BLaER1 (cell line): Measurements from ENCODE around the gene GPR155.
"Not testable (repeated sequence)": the region's sequence is repeated elsewhere in the genome, so short reads cannot be mapped to it uniquely, and the experiment has no call there.

Experiments used
- H3K27ac ChIP-seq: shearing (Covaris generic); formaldehyde crosslinking; 2 replicates; pipeline ENCODE4 v1.8.1; 2022
- H3K27me3 ChIP-seq: shearing (Covaris generic); formaldehyde crosslinking; 2 replicates; pipeline ENCODE4 v1.8.1; 2022
- H3K36me3 ChIP-seq: shearing (Covaris generic); formaldehyde crosslinking; 2 replicates; pipeline ENCODE4 v1.8.1; 2022
- H3K4me1 ChIP-seq: shearing (Covaris generic); formaldehyde crosslinking; 2 replicates; pipeline ENCODE4 v1.8.1; 2022
- H3K4me2 ChIP-seq: shearing (Covaris generic); formaldehyde crosslinking; 2 replicates; pipeline ENCODE4 v1.8.1; 2022
- H3K4me3 ChIP-seq: shearing (Covaris generic); formaldehyde crosslinking; 2 replicates; pipeline ENCODE4 v1.8.1; 2022
- H3K9ac ChIP-seq: shearing (Covaris generic); formaldehyde crosslinking; 2 replicates; pipeline ENCODE4 v1.8.1; 2022
- H3K9me3 ChIP-seq: shearing (Covaris generic); formaldehyde crosslinking; 2 replicates; pipeline ENCODE4 v1.8.1; 2022
- H4K20me1 ChIP-seq: shearing (Covaris generic); formaldehyde crosslinking; 2 replicates; pipeline ENCODE4 v1.8.1; 2022
- Cebpa-rat ChIP-seq: shearing (Covaris generic); IDR thresholded peaks from 2 replicates; pipeline ENCODE4 v1.8.1; 2022

Gene GPR155

GRCh38 chr2:174442546-174443510 lies 44.0 kb downstream of the GPR155 start:
- Histone ChIP-seq H3K9ac (no peak overlapping the region), H3K4me1 (no peaks in the 10 kb centered on the region), H3K36me3 (0 out of 2 replicates have a peak, but pooled peaks cover 12% of the 10 kb centered on the region), H4K20me1 (no peaks in the 10 kb centered on the region), H3K9me3 (no peaks in the 10 kb centered on the region), H3K27me3 (no peaks in the 10 kb centered on the region), H3K4me2 (no peak overlapping the region), H3K27ac (no peak overlapping the region), H3K4me3 (no peak overlapping the region)
- no peak for TF ChIP-seq Cebpa-rat

GRCh38 chr2:174439950-174440349 lies 46.9 kb downstream of the GPR155 start:
- Histone ChIP-seq H4K20me1 (no peaks in the 10 kb centered on the region), H3K4me3 (no peak overlapping the region), H3K27me3 (no peaks in the 10 kb centered on the region), H3K27ac (no peak overlapping the region), H3K36me3 (0 out of 2 replicates have a peak, but pooled peaks cover 19% of the 10 kb centered on the region), H3K4me2 (no peak overlapping the region), H3K9me3 (no peaks in the 10 kb centered on the region), H3K9ac (no peak overlapping the region), H3K4me1 (no peaks in the 10 kb centered on the region)
- TF ChIP-seq Cebpa-rat, result no peak

GRCh38 chr2:174439323-174439722 lies 47.5 kb downstream of the GPR155 start:
- Histone ChIP-seq H3K4me2 (no peak overlapping the region), H3K36me3 (0 out of 2 replicates have a peak, but pooled peaks cover 13% of the 10 kb centered on the region), H3K4me1 (no peaks in the 10 kb centered on the region), H3K4me3 (no peak overlapping the region), H4K20me1 (no peaks in the 10 kb centered on the region), H3K9ac (no peak overlapping the region), H3K27ac (no peak overlapping the region), H3K27me3 (no peaks in the 10 kb centered on the region), H3K9me3 (no peaks in the 10 kb centered on the region)
- TF ChIP-seq Cebpa-rat, result no peak

DNA sequence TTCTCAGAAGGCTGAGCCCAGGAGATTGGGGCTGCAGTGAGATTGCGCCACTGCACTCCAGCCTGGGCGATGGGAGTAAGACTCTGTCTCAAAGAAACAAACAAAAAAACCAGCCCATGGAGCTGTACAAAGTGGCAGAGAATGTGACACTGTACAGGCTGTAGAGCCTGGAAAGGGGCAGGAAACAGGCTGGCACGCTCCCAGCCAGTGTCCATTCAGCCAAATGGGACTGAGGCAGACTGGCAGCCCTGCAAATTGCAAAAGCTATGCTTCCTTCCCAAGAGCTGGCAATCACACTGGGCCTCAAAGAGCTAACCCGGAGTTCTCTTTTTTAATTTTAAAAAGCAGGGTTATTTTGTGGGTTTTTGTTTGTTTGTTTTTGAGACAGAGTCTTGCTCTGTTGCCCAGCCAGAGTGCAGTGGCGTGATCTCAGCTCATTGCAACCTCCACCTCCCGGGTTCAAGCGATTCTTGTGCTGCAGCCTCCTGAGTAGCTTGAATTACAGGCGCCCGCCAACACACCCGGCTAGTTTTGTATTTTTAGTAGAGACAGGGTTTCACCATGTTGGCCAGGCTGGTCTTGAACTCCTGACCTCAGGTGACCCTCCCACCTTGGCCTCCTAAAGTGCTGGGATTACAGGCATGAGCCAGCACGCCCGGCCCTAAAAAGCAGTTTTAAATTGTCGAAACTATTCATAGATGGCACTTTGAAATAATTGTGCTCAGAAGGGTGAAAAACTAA lies 48.5 kb downstream of the GPR155 start:
- no peak overlapping the region for H3K4me3 ChIP-seq
- H3K27ac ChIP-seq, result no peak overlapping the region
- no peak for TF ChIP-seq Cebpa-rat
- H3K9me3 ChIP-seq, result no peaks in the 10 kb centered on the region
- no peaks in the 10 kb centered on the region for H3K4me1 ChIP-seq
- no peaks in the 10 kb centered on the region for H3K27me3 ChIP-seq
- no peak overlapping the region for H3K4me2 ChIP-seq
- H3K9ac ChIP-seq, result no peak overlapping the region
- no peaks in the 10 kb centered on the region for H4K20me1 ChIP-seq
- 0 out of 2 replicates have a peak, but pooled peaks cover 12% of the 10 kb centered on the region for H3K36me3 ChIP-seq

GRCh38 chr2:174436351-174436750 lies 50.5 kb downstream of the GPR155 start:
- Histone ChIP-seq H3K27ac (no peak overlapping the region), H3K4me3 (no peak overlapping the region), H3K9me3 (no peaks in the 10 kb centered on the region), H3K9ac (no peak overlapping the region), H3K4me1 (no peaks in the 10 kb centered on the region), H3K27me3 (no peaks in the 10 kb centered on the region), H3K36me3 (0 out of 2 replicates have a peak, but pooled peaks cover 9% of the 10 kb centered on the region), H3K4me2 (no peak overlapping the region), H4K20me1 (no peaks in the 10 kb centered on the region)
- no peak for TF ChIP-seq Cebpa-rat

DNA sequence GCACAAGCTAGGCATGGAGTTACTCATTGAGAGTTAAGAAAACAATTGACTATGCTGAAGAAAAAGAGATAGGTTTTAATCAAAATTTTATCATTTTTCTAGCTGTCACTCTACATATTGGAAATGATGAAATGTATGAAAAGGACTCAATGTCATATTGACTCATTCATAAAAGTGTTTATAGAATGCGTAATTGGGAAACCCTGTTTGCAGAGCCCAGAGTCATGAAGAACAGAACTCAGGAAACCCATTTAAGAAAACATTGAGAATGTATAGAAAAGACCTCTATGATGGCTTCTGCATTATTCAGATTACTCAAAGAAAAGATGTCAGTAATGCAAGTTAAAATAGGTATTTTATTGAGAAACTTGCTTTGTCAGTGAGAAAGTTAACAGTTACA lies 54.9 kb downstream of the GPR155 start:
- no peaks in the 10 kb centered on the region for H3K27me3 ChIP-seq
- H3K4me2 ChIP-seq, result no peak overlapping the region
- no peaks in the 10 kb centered on the region for H4K20me1 ChIP-seq
- H3K4me1 ChIP-seq, result no peaks in the 10 kb centered on the region
- H3K27ac ChIP-seq, result no peak overlapping the region
- H3K4me3 ChIP-seq, result no peak overlapping the region
- H3K36me3 ChIP-seq, result peaks cover 14% of the 10 kb centered on the region; the same call in 1 of the 2 replicates
- H3K9ac ChIP-seq, result no peak overlapping the region
- H3K9me3 ChIP-seq, result peaks cover 8% of the 10 kb centered on the region; the same call in 1 of the 2 replicates
- TF ChIP-seq Cebpa-rat, result no peak

DNA sequence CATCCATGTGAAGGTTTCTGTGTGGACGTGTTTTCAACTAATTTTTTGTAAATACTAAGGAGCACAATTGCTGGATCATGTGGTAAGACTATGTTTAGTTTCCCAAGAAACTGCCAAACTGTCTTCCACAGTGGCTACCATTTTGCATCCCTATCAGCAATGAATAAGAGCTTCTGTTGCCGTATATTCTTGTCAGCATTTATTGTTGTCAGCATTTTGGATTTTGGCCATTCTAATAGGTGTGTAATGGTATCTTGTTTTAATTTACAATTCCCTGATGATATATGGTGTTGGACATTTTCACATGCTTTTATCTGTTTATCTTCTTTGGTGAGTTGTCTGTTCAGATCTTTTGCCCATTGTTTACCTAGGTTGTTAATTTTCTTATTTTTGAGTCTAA lies 56.8 kb downstream of the GPR155 start:
- no peak overlapping the region for H3K9ac ChIP-seq
- H3K27me3 ChIP-seq, result no peaks in the 10 kb centered on the region
- no peak overlapping the region for H3K4me3 ChIP-seq
- no peaks in the 10 kb centered on the region for H3K4me1 ChIP-seq
- H3K9me3 ChIP-seq, result peaks cover 8% of the 10 kb centered on the region; the same call in 1 of the 2 replicates
- TF ChIP-seq Cebpa-rat, result no peak
- no peak overlapping the region for H3K4me2 ChIP-seq
- peaks cover 9% of the 10 kb centered on the region; the same call in 1 of the 2 replicates for H3K36me3 ChIP-seq
- no peak overlapping the region for H3K27ac ChIP-seq
- H4K20me1 ChIP-seq, result no peaks in the 10 kb centered on the region

- TF ChIP-seq Cebpa-rat, result no peak
- H3K36me3 ChIP-seq, result peaks cover 14% of the 10 kb centered on the region
- H3K4me1 ChIP-seq, result no peaks in the 10 kb centered on the region
- no peak overlapping the region for H3K9ac ChIP-seq
- H3K9me3 ChIP-seq, result peaks cover 8% of the 10 kb centered on the region; the same call in 1 of the 2 replicates
- H4K20me1 ChIP-seq, result no peaks in the 10 kb centered on the region
- H3K27me3 ChIP-seq, result no peaks in the 10 kb centered on the region
- no peak overlapping the region for H3K27ac ChIP-seq
- H3K4me2 ChIP-seq, result no peak overlapping the region
- no peak overlapping the region for H3K4me3 ChIP-seq
Measured at GRCh38 chr2:174428214-174428613, 58.6 kb downstream of the GPR155 start.

DNA sequence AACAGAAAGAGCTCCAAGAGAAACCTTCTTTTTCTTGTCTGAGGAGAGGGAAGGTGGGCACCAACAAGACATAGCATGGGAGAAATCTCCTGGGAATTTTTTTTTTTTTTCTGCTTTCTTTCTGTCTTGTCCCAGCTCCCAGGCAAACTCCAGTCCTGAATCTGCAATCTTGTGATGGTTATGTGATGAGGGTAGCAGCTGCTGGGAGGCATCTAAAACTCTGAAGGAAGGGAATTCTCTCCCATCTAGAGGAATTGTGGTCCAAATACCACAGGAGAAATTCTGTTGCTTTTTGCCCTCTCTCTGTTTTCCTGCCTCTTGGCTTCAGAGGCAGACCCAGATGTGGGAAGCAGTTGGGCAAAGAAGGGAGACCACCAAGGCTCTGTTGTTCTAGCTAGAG lies 74.6 kb downstream of the GPR155 start:
- Histone ChIP-seq H3K4me1 (no peaks in the 10 kb centered on the region), H3K27me3 (no peaks in the 10 kb centered on the region), H3K27ac (no peak overlapping the region), H3K9me3 (no peaks in the 10 kb centered on the region), H3K36me3 (peaks cover 23% of the 10 kb centered on the region), H3K9ac (no peak overlapping the region), H3K4me2 (no peak overlapping the region), H4K20me1 (no peaks in the 10 kb centered on the region), H3K4me3 (no peak overlapping the region)
- TF ChIP-seq Cebpa-rat, result no peak

DNA sequence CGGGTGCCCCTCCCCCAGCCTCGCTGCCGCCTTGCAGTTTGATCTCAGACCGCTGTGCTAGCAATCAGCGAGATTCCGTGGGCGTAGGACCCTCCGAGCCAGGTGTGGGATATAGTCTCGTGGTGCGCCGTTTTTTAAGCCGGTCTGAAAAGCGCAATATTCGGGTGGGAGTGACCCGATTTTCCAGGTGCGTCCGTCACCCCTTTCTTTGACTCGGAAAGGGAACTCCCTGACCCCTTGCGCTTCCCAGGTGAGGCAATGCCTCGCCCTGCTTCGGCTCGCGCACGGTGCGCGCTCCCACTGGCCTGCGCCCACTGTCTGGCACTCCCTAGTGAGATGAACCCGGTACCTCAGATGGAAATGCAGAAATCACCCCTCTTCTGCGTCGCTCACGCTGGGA lies 76.8 kb downstream of the GPR155 start:
- not testable (repeated sequence) for H3K4me1 ChIP-seq, H3K27ac ChIP-seq, H4K20me1 ChIP-seq, H3K9me3 ChIP-seq, H3K27me3 ChIP-seq, H3K4me3 ChIP-seq, H3K9ac ChIP-seq, H3K4me2 ChIP-seq
- H3K36me3 ChIP-seq, result peaks cover 20% of the 10 kb centered on the region
